Measurements from ENCODE around the gene PRRX2.

Gene PRRX2

DNA sequence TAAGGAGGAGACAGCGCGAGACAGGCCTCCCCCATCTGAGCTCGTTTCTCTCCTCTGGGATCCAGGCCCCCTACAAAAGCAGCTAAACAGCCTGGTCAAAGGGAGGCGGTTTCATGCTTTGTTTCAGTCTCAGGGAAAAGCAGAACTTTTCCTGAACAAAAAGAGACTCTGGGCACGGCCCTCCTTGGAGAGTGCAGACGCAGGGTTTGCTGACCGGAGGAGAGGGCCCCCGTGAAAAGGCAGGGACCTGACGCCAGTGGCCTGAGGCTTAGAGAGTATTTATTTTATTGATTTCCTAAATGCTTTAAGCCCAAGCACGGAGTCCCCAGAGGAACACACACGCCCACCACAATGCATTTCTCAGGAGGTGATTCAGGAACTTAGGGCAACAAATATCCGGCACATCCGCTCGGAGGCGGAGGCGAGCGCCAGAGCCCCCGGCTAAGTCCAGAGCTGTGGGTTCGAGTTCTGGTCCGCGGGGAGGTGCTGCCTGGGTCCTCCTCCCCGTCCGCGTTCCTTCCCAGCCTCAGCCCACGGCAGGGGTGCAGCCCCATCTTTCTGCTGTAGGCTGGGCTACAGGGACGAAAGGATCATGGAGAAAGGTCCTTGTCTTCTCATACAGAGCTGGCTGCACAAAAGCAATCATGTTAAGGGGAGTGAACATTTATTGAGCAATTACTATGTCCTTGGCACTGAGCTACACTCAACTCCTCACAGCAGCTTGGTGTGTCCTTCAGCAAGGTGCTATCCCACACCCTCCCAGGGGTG, 47.4 kb downstream of the PRRX2 start:
- peak; percentile 68 to 72 (median 70) for DNase-seq

GRCh38 chr9:129713402-129713679, 47.9 kb downstream of the PRRX2 start:
- no peak for DNase-seq

DNA sequence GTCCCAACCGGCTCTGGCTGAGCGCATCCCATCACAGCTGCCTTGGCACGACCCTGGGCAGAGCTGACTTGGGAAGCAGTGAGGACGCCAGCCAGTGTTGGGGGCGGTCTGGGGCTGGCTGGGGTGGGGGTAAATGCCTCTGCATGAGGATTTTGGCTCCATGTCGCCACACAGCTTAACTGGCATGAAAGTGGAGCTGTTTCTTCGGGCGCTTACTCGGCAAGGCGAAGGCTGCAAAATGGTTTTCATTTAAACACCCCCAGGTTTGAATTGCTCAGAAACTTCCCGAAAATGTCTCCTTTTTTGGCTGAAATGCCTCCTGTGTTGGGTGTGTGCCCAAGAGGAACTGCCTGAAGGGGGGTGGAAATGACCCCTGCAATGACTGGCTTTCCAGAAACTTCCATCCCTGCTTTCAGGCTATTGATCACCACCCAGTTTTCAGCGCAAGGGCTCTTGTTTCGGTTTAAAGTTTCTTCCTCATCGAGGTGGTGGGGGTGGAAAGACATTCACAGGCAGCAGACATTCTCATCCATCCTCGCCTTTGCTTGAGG, 49.1 kb downstream of the PRRX2 start:
- peak; percentile 45 to 70 (median 49) for DNase-seq

- DNase-seq, result no peak
These were observed 50.6 kb downstream of the PRRX2 start for GRCh38 chr9:129716091-129716490.

DNA sequence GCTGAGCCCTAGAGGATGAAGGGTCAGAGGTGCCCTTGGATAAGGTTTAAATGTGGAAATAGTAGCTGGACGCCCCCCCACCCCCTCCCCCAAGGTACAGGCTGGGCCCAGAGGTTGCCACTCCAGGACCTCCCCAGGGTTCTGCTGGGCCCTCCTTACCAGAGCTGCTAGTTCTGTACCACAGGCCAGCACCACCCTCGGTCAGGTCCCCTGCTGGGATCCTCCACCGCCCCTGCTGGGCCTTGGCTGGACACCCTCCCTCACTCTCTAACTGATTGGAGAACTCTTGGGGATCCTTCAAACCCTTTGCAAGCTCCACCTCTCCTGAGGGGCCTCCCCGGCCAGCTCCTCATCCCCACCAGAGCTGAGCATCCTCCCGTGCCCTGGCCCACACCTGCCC, 52.5 kb downstream of the PRRX2 start:
- no peak for DNase-seq

DNA sequence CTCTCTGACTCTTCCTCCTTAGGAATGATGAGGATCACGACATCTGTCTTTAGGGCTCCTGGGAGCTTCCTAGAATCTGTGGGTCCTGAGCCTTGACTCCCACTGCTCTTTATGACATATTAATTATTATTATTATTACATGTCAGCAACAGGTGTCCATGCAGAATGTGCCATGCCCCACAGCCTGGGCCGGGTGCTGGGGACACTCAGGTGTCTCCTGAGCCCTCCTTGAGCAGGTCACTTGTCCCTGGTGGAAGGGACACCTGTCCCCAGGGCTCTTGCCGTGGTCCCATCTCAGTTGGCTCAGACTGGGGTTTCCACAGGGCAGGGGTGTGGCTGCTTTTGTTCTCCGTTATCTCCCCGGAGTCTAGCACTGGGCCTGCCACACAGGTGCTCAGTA, 53.2 kb downstream of the PRRX2 start:
- DNase-seq, result no peak

- no peak for DNase-seq
These were observed 53.7 kb downstream of the PRRX2 start for GRCh38 chr9:129719135-129719534.

GRCh38 chr9:129720181-129720864, 54.9 kb downstream of the PRRX2 start:
- DNase-seq, result no peak

GRCh38 chr9:129720865-129721545, 55.6 kb downstream of the PRRX2 start:
- no peak for DNase-seq

DNA sequence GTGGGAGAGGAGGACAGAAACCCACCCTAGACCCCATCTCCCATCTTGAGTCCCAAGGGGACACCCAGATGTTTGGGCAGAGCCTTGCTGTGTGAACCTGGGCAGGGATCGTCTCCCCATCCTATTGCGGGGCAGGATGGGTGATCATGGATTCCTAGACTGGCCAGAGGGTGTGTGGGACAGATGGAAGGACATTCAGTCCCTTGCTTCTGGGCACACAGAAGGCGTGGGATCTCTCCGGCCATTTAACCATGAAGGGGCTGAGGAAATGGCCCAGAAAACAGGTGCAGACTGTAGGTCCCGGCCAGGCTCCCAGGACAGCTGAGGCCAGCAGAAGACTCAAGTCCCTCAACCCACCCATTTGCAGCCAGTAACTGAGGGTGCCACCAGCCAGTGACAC, 57.5 kb downstream of the PRRX2 start:
- DNase-seq, result no peak

DNA sequence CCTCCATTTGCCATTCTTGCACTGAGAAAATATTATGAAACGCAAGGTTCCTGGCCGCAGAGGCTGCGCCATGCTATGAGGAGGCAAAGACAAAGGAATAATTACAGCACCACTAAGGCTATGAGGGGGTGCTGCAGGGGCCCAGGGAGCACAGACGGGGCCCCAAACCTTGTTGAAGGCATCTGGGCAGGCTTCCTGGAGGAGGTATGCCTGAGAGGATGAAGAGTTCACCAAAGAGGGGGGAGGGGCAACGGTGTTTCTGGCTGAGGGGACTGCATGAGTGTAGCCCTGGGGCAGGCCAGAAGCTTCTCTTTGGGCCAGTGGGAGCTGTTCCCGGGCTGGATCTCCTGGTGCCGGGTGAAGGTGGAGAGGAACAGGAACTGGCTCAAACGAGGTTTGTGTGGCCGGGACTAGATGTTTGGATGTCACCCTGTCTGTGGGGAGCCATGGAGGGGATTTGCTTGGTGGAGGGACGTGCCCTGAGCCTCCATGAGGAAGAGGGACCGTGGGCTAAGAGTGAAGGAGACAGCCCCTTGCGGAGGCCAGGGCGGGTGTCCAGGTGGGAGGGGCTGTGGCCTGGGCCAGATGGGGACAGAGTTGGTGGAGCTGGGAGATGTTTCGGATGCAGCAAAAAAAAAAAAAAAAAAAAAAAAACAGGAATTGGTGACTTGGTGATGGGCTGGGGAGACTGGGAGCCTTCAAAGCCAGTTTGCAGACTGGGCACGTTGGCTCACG, 59.2 kb downstream of the PRRX2 start:
- DNase-seq, result no peak

- DNase-seq, result no peak
These were observed 60.4 kb downstream of the PRRX2 start for GRCh38 chr9:129725795-129726251.

- peak; percentile 74 to 86 (median 79) for DNase-seq
These were observed 61.1 kb downstream of the PRRX2 start for GRCh38 chr9:129726322-129727160.

- no peak for DNase-seq
These were observed 63.3 kb downstream of the PRRX2 start for GRCh38 chr9:129728744-129729143.

- no peak for DNase-seq
These were observed 66.1 kb downstream of the PRRX2 start for GRCh38 chr9:129731477-129732085.

GRCh38 chr9:129732100-129732499, 66.7 kb downstream of the PRRX2 start:
- DNase-seq, result no peak

DNA sequence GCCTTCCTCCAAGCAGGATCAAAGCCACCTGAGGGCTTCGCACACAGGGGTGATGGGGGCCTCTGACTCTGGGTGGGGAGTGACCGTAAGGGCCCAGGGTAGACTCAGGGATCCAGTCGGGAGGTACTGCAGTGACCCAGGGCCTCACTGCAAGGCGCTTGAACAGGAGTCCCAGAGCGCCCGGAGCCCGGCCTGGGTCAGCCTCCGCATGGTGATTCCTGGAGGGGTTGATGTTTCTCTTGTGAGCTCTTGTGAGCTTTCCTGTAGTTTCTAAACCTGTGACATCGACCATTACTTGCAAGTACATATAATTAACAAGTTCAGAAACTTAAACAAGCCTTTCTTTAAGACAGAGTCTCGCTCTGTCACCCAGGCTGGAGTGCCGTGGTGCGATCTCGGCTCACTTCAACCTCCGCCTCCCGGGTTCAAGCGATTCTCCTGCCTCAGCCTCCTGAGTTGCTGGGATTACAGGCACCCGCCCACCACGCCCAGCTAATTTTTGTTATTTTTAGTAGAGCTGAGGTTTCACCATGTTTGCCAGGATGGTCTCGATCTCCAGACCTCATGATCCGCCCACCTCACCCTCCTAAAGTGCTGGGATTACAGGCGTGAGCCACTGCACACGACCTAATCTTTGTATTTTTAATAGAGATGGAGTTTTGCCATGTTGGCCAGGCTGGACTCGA, 67.6 kb downstream of the PRRX2 start:
- no peak for DNase-seq

GRCh38 chr9:129733632-129733953, 68.1 kb downstream of the PRRX2 start:
- no peak for DNase-seq

DNA sequence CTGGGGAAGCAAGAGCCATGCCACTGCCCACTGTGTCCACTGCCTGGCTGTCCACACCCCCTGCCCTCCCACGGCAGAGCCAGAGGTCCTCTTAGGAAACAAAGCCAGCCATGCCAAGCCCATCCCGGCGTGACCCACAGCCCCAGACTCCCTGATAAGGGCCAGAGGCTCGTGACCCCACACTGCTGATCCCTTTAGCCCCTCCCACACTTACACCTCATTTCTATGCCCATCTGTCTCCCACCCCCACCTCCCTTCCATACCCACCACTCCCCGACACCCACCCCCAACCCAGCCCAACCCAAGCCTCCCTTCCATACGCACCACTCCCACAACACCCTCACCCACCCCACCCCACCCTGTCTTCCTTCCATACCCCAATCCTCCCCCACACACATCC, 70.1 kb downstream of the PRRX2 start:
- DNase-seq, result no peak

GRCh38 chr9:129736334-129736733, 70.9 kb downstream of the PRRX2 start:
- DNase-seq, result no peak
